Left lung (tissue), 10 donors: Measurements from ENCODE around the gene PRTFDC1. TPM values are rescaled to one million over a fixed set of nuclear protein-coding genes. Genes with fewer than 3 reads are reported as not detected.
A peak's percentile ranks its signal among the peaks of the same experiment; 100 is the strongest.

ENCODE experiments used
- ATAC-seq: fragments of 200-7000 bp; cut with Tn5 transposase; one replicate; pipeline ENCODE4 v1.9.1; 2020; ENCODE audit warnings: moderate library complexity
- DNase-seq, 4 donors: peaks; one replicate each; pipeline ENCODE4 v3.0.0-alpha.2; 2013 to 2020
- H3K27ac ChIP-seq, 2 donors: fragments of 200-600 bp; sonication (generic) in 1 of 2; one replicate each; pipeline versions ENCODE4 v1.5.0 to v1.8.0; 2020 to 2021
- H3K27me3 ChIP-seq, 2 donors: fragments of 200-600 bp; sonication (generic) in 1 of 2; one replicate each; pipeline versions ENCODE4 v1.5.0 to v1.8.0; 2020 to 2021
- H3K36me3 ChIP-seq, 2 donors: fragments of 200-600 bp; sonication (generic) in 1 of 2; one replicate each; pipeline versions ENCODE4 v1.5.0 to v1.8.0; 2020 to 2021
- H3K4me1 ChIP-seq, 2 donors: fragments of 200-600 bp; one replicate each; pipeline ENCODE4 v1.8.0; 2021
- H3K4me3 ChIP-seq, 2 donors: fragments of 200-600 bp; sonication (generic) in 1 of 2; one replicate each; pipeline versions ENCODE4 v1.5.0 to v1.8.0; 2020 to 2021; ENCODE audit warnings: mild to moderate bottlenecking in 1 of 2
- H3K9me3 ChIP-seq, 2 donors: fragments of 200-600 bp; sonication (generic) in 1 of 2; one replicate each; pipeline versions ENCODE4 v1.5.0 to v1.8.0; 2020 to 2021
- CTCF ChIP-seq, 2 donors: fragments of 200-600 bp; sonication (generic) in 1 of 2; IDR thresholded peaks; one replicate each; pipeline versions ENCODE4 v1.5.0 to v1.8.0; 2021; ENCODE audit warnings: antibody characterized with exemption in 2 of 2
- intact Hi-C, 2 donors: fragments of 100-400 bp; cut with DNase I; formaldehyde crosslinking; loops; one replicate each; pipeline versions ENCODE4 v1.11.2 to v1.14.2; 2022
- polyA plus RNA-seq, 6 donors: library from polyadenylated mRNA; unstranded; fragments of 120-200 nt; gene quantifications; one replicate each; pipeline ENCODE4 v1.2.1, GENCODE V29; 2013; ENCODE audit not compliant: insufficient read length in 6 of 6
- total RNA-seq, 2 donors: library from RNA; stranded (reverse); fragmentation: NEBNext Ultra II Directional; extraction: Animal tissue kit (Norgen Biotek cat#: 25700); gene quantifications; one replicate each; pipeline ENCODE4 v1.2.1, GENCODE V29; 2021
- donor health status: DM: no; HTN: yes; CAD: no.
- donor health status: DM: no; HTN: no; CAD: no.

The PRTFDC1 gene
- total and polyA plus RNA-seq, 8 donors: 5.2 to 69.7 (median 49.5) TPM

- intact Hi-C loops: no loop called here
- no peak overlapping the region for H3K27ac ChIP-seq
- TF ChIP-seq CTCF (IDR thresholded peaks at IDR 0.05): no peak
- H3K27me3 ChIP-seq: no peaks in the 10 kb centered on the region
- no peaks in the 10 kb centered on the region for H3K36me3 ChIP-seq
- no peaks in the 10 kb centered on the region for H3K9me3 ChIP-seq
- DNase-seq: no peak
- ATAC-seq: no peak
- H3K4me1 ChIP-seq: no peaks in the 10 kb centered on the region
- H3K4me3 ChIP-seq: no peak overlapping the region
Measured at GRCh38 chr10:24847112-24848070, 105.0 kb downstream of the PRTFDC1 start.

DNA sequence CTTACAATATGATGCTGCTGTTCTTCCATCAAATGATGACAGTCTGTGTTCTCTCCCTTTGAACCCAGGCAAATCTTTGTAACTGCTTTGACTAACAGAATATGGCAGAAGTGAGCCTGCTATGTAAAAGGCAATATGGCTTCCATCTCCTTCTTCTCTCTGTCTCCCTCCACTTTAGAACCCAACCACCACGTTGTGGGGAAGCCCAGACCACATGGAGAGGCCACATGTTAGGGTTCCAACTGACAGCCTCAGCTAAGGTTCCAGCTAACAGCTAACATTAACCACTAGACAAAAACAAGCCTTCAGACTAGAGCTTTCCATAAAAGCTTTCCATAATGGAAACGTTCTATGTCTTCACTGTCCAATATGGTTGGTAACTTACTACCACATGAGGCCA is 107.7 kb downstream of the PRTFDC1 start:
- intact Hi-C loops: no loop called here
- H3K27me3 ChIP-seq: no peaks in the 10 kb centered on the region
- ATAC-seq: no peak

GRCh38 chr10:24843256-24843655 is 109.2 kb downstream of the PRTFDC1 start:
- intact Hi-C loops: no loop called here
- Histone ChIP-seq H3K27ac (no peak overlapping the region), H3K36me3 (no peaks in the 10 kb centered on the region), H3K4me3 (no peak overlapping the region), H3K27me3 (no peaks in the 10 kb centered on the region), H3K9me3 (no peaks in the 10 kb centered on the region), H3K4me1 (no peaks in the 10 kb centered on the region)
- ATAC-seq: no peak
- no peak for DNase-seq
- TF ChIP-seq CTCF (IDR thresholded peaks at IDR 0.05): no peak

More for the DNA sequence above, 107.7 kb downstream of the PRTFDC1 start:
- Histone ChIP-seq H3K27ac (no peak overlapping the region), H3K36me3 (no peaks in the 10 kb centered on the region), H3K4me3 (no peak overlapping the region), H3K9me3 (no peaks in the 10 kb centered on the region), H3K4me1 (no peaks in the 10 kb centered on the region)
- no peak for TF ChIP-seq CTCF (IDR thresholded peaks at IDR 0.05)
- no peak for DNase-seq

- H3K4me1 ChIP-seq: no peaks in the 10 kb centered on the region
- no peaks in the 10 kb centered on the region for H3K27me3 ChIP-seq
- H3K36me3 ChIP-seq: no peaks in the 10 kb centered on the region
- TF ChIP-seq CTCF (IDR thresholded peaks at IDR 0.05): no peak
- ATAC-seq (no peak), DNase-seq (no peak)
- no peak overlapping the region for H3K4me3 ChIP-seq
- intact Hi-C loops: no loop called here
- no peak overlapping the region for H3K27ac ChIP-seq
- no peaks in the 10 kb centered on the region for H3K9me3 ChIP-seq
Measured at GRCh38 chr10:24842856-24843255, 109.5 kb downstream of the PRTFDC1 start.

GRCh38 chr10:24841530-24841929 is 110.9 kb downstream of the PRTFDC1 start:
- H3K27me3 ChIP-seq: no peaks in the 10 kb centered on the region
- no peaks in the 10 kb centered on the region for H3K36me3 ChIP-seq
- no peak overlapping the region for H3K27ac ChIP-seq
- no peak for TF ChIP-seq CTCF (IDR thresholded peaks at IDR 0.05)
- no peak overlapping the region for H3K4me3 ChIP-seq
- intact Hi-C loops: no loop called here
- H3K4me1 ChIP-seq: no peaks in the 10 kb centered on the region
- peak; percentile 40 for ATAC-seq
- H3K9me3 ChIP-seq: no peaks in the 10 kb centered on the region
- DNase-seq: no peak
